Inflammatory macrophage treated with lipopolysaccharide for 4 hours (primary cell): Measurements from ENCODE around the gene AATK.
"Not testable (repeated sequence)": the region's sequence is repeated elsewhere in the genome, so short reads cannot be mapped to it uniquely, and the experiment has no call there.

Experiments used
- DNase-seq: peaks from one replicate; pipeline ENCODE4 v3.0.0-alpha.2; 2020

Gene AATK

DNA sequence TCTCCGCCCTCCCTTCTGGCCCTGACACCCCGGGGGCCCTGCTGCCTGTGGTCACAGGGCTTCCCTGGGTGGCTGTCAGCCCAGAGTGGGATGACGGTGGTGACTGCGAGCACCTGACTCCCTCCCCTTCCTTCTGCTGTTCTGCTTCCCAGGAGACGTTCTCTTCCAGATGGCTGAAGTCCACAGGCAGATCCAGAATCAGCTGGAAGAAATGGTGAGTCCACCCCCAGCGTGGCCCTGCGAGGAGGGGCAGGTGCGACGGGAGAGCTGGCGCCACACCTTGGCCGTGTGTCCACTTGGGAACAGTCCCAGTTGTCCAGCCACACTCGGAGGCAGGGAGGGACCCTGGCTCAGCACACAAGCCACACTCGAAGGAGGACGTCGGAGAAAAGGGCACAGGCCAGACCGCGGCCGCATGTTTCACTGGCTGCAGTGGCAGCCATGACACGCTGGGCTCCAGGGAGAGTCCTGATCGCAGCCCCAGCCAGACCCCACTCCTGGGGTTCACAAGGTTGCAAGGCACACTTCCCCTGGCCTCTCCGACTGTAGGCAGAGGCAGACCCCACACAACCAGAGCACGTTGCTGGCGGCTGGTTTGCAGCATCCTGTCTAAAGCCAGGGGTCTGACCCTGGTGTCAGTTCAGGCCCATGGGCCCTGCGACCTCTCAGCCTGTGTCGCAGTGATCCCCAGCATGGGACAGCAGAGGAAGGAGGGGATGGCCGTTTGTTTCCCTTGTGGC lies 81.2 kb downstream of the AATK start:
- no peak for DNase-seq

- DNase-seq = no peak
Observed at GRCh38 chr17:81083125-81083765, 82.8 kb downstream of the AATK start.

- no peak for DNase-seq
Observed at GRCh38 chr17:81082177-81083073, 83.6 kb downstream of the AATK start.

- no peak for DNase-seq
Observed at GRCh38 chr17:81081222-81082176, 84.5 kb downstream of the AATK start.

DNA sequence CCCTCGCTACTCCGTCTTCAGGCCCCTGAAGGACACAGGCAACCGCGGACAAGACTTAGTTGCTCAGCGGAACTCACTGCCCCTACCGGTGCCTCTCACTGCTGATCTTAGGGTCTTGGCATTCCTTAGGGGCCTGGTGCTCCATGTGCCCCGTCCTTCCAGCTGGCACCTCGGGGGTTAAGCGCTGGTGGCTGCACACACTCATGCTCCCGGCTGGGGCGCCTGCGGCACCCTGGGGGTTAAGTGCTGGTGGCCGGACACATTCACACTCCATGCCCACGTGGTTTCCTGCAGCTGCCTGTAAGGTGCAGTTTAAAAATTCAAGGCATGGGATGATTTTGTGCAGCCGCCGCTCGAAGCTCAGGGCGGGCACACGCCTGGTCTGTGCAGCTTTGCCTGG lies 86.0 kb downstream of the AATK start:
- DNase-seq = no peak

- DNase-seq = not testable (repeated sequence)
Observed at GRCh38 chr17:81078026-81078913, 87.8 kb downstream of the AATK start.

- DNase-seq = no peak
Observed at GRCh38 chr17:81076141-81076679, 89.8 kb downstream of the AATK start.

DNA sequence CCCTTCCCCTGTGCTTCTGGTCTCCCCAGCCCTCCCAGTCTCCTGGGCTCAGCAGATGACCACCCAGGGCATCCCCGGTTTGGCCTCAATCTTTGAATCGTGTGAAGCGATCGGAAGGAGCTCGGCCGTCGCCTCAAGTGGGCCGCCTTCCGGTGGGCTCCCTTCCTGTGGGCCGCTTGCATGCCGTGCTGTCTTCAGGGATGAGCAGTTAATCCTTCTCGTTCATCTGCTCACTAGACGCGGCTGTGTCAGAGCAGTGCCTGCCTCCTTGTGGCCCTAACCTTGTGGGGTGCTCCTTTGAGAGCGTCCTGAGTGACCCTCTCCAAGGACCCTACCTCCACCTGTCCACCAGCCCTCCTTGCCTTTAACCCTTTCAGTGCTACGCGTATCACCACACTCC lies 90.7 kb downstream of the AATK start:
- no peak for DNase-seq

DNA sequence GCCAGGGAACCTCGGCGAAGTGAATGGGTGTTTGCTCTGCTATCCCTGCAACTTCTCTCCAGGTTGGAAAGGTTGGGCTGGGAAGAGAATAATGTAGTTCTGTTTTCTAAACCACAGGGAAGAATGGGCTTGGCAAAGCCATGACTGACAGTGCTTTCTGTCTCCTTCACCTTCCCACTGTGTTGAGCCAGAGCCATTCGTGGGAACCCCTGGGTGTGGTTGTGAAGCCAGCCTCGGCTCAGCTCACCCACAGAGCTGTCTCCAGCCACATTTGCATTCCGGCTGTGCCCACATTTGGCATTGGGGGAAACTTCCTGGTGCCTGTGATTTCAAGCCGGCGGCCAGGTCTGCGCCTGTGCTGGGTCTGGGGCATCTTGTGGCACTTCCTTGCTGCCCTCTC lies 91.1 kb downstream of the AATK start:
- no peak for DNase-seq

GRCh38 chr17:81073967-81074839 lies 91.8 kb downstream of the AATK start:
- no peak for DNase-seq

GRCh38 chr17:81071761-81072741 lies 94.0 kb downstream of the AATK start:
- no peak for DNase-seq

- DNase-seq = no peak
Observed at GRCh38 chr17:81070541-81071246, 95.3 kb downstream of the AATK start.

GRCh38 chr17:81069135-81069645 lies 96.8 kb downstream of the AATK start:
- no peak for DNase-seq

DNA sequence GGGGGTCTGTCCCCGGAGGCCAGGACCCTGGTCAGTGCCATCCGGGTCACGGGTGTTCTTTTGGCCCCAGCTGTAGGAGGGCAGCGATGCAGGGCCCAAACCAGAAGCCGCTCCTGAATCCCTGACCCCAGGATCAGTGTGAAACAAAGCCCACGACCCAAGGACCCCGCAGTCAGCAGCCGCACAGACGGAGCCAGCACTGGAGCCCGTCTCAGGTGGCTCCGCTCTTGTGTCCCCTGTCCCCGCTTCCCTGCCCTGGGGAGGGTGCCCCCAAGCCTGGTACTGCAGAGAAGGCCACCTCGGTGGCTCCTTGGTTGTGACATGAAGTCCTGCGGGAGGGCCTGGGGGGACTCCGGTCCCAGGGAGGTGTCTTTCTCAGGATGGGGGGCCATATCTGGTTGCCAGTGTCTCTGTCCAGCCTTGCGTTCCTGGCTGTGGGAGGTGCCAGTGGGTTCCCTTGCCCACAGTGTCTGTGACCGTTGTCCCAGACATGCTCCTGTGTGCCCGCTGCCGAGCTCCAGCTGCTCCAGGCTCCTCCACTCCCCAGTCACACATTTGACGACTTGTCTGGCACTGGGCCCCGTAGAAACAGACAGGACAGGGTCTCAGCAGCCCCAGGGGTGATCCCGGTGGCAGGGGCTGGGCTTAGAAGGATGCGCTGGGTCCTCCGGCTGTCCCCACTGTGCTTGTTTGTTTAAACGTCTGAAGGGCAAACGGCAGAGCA lies 97.4 kb downstream of the AATK start:
- no peak for DNase-seq

DNA sequence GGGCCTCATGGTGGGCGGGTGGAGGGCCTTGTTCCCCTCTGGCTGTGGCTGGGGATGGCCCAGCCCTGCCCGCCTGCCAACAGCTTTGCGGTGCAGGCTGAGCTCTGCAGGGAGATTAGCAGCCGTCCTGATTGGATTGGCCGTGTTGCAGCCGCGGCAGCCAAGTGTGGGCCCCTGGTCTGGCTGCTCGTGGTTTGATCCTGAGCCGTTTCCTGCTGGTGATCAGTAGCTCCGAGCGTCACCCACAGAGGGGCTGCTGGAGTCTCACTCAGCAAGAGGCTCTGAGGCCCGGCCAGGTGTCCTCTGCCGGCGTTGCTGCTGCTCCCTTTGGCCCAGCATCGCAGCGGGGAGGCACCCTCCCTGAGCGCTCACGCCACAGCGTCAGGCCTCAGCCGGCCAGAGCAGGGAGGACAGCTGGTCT lies 98.6 kb downstream of the AATK start:
- DNase-seq = no peak
